ENCODE data around the gene SAMD14. TPM values are rescaled to one million over a fixed set of nuclear protein-coding genes. Genes with fewer than 3 reads are reported as not detected.

SAMD14 gene
- total and polyA plus RNA-seq, 10 of the 15 experiments (the other 5 are each of a cell fraction or from before 2014, with no cell fraction given), result 0.06 to 1.7 (median 0.25) TPM; not detected in 3

GRCh38 chr17:50139950-50140885 is 10.3 kb upstream of the SAMD14 start (continued):
- TF ChIP-seq CEBPZ (IDR thresholded peaks at IDR 0.05; ENCODE audit: low read depth, low read length), result no peak
- no peak for TF ChIP-seq HSF1 (IDR thresholded peaks at IDR 0.05; ENCODE audit: low read depth, low read length)
- TF ChIP-seq E4F1 (IDR thresholded peaks at IDR 0.05; ENCODE audit: borderline replicate concordance, partially characterized antibody), result no peak
- TF ChIP-seq ATF7 (IDR thresholded peaks at IDR 0.05; ENCODE audit: low read depth), result 0 out of 2 replicates have a peak, but pooled peaks have one; percentile 30
- no peak for TF ChIP-seq YBX1 (IDR thresholded peaks at IDR 0.05)
- TF ChIP-seq EED (IDR thresholded peaks at IDR 0.05; ENCODE audit: low read depth), result no peak; the same call in 1 of the 2 replicates
- no peak for TF ChIP-seq HDAC2 (IDR thresholded peaks at IDR 0.05)
- TF ChIP-seq, protein P1, sequence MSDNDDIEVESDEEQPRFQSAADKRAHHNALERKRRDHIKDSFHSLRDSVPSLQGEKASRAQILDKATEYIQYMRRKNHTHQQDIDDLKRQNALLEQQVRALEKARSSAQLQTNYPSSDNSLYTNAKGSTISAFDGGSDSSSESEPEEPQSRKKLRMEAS (IDR thresholded peaks at IDR 0.05; ENCODE audit: low read depth, low read length), result no peak; the same call in 1 of the 2 replicates
- TF ChIP-seq, protein P2, sequence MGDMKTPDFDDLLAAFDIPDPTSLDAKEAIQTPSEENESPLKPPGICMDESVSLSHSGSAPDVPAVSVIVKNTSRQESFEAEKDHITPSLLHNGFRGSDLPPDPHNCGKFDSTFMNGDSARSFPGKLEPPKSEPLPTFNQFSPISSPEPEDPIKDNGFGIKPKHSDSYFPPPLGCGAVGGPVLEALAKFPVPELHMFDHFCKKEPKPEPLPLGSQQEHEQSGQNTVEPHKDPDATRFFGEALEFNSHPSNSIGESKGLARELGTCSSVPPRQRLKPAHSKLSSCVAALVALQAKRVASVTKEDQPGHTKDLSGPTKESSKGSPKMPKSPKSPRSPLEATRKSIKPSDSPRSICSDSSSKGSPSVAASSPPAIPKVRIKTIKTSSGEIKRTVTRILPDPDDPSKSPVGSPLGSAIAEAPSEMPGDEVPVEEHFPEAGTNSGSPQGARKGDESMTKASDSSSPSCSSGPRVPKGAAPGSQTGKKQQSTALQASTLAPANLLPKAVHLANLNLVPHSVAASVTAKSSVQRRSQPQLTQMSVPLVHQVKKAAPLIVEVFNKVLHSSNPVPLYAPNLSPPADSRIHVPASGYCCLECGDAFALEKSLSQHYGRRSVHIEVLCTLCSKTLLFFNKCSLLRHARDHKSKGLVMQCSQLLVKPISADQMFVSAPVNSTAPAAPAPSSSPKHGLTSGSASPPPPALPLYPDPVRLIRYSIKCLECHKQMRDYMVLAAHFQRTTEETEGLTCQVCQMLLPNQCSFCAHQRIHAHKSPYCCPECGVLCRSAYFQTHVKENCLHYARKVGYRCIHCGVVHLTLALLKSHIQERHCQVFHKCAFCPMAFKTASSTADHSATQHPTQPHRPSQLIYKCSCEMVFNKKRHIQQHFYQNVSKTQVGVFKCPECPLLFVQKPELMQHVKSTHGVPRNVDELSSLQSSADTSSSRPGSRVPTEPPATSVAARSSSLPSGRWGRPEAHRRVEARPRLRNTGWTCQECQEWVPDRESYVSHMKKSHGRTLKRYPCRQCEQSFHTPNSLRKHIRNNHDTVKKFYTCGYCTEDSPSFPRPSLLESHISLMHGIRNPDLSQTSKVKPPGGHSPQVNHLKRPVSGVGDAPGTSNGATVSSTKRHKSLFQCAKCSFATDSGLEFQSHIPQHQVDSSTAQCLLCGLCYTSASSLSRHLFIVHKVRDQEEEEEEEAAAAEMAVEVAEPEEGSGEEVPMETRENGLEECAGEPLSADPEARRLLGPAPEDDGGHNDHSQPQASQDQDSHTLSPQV (IDR thresholded peaks at IDR 0.05), result no peak
- TF ChIP-seq CREB1 (IDR thresholded peaks at IDR 0.05; ENCODE audit: low read depth), result peak; percentile 36
- TF ChIP-seq BHLHE40 (IDR thresholded peaks at IDR 0.05; ENCODE audit: borderline replicate concordance in 1 of 2, low read depth in 2 of 2, low read length in 1 of 2), result no peak
- TF ChIP-seq USF1 (IDR thresholded peaks at IDR 0.05; ENCODE audit: borderline replicate concordance, extremely low read length, insufficient read depth, low read depth, low read length), result no peak
- TF ChIP-seq SMARCA5 (IDR thresholded peaks at IDR 0.05), result no peak
- TF ChIP-seq NFXL1 (IDR thresholded peaks at IDR 0.05; ENCODE audit: borderline replicate concordance), result no peak
- TF ChIP-seq RUNX3 (IDR thresholded peaks at IDR 0.05; ENCODE audit: low read length), result no peak

Data from GM12878 (cell line).